ENCODE results near the gene SELENON. TPM values are rescaled to one million over a fixed set of nuclear protein-coding genes. Genes with fewer than 3 reads are reported as not detected.
A peak's percentile ranks its signal among the peaks of the same experiment; 100 is the strongest.

Gene SELENON
- total RNA-seq, 1 donor from 2014 or later, result 146 TPM

GRCh38 chr1:25819491-25820246, 19.7 kb downstream of the SELENON start, which contains the start of gene MTFR1L:
Gene MTFR1L (plus strand): TSS chr1:25819954. CDS start chr1:25823105, 3,151 bp downstream.
- H3K27ac Mint-ChIP-seq (ENCODE audit: unreplicated experiment), result peak within 1 kb of the TSS; percentile 97
- DNase-seq (ENCODE audit: low read depth, low spot score), result peak; percentile 67
- peaks cover 38% of the 10 kb centered on the region for H3K4me1 Mint-ChIP-seq
- H3K27me3 Mint-ChIP-seq (ENCODE audit: low read depth), result peaks cover 11% of the 10 kb centered on the region
- no peaks in the 10 kb centered on the region for H3K9me3 Mint-ChIP-seq
- peak within 1 kb of the TSS; percentile 98 for H3K4me3 Mint-ChIP-seq
- no peaks in the 10 kb centered on the region for H3K36me3 Mint-ChIP-seq (ENCODE audit: low read depth)
- TF ChIP-seq CTCF (conservative IDR thresholded peaks at IDR 0.05), result no peak

DNA sequence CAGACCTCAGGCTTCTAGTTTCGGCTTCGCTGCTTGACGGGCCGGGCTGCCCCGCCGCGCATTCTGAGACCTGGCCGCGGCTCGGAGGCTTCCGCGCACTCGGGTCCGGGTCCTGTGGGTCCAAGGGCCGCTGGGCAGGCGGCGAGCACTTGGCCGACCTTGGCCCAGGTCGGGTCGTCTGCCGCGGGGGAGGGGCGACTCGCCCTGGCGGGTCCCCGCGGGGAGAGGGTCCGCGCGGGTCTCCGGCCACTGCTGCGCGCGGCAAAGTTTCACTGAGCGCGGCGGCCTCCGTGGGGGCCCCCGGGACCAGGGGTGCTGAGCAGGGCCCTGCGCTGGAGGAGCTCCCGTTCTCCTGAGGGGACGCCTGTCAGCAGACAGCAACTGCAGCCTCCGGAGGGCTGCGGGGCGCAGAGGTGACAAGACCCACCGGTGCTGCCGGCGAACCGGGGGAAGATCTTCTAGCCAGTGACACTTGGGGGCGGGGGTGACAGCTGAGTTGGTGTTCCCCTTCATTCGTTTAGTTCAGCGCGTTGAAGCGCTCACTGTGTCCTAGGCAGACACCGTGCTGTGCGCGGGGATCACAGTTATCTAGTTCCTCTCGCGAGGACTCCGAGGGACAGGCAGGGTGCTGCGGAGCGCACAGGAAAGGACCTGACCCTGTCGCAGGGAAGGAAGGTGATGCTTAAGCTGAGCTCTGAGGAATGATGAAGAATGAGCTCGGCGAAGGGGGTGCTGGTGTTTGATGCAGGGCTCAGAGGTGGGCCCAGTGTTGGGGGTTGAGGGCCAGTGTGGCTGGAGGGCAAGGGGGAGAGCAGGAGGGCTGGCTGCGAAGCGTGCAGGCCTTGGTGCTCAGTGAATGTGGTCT, 20.5 kb downstream of the SELENON start:
- no peak for TF ChIP-seq CTCF (conservative IDR thresholded peaks at IDR 0.05)
- Mint-ChIP-seq H3K4me1 (peaks cover 38% of the 10 kb centered on the region), H3K27ac (ENCODE audit: unreplicated experiment) (peak overlapping the region; percentile 95), H3K4me3 (peak overlapping the region; percentile 98), H3K9me3 (no peaks in the 10 kb centered on the region), H3K36me3 (ENCODE audit: low read depth) (no peaks in the 10 kb centered on the region), H3K27me3 (ENCODE audit: low read depth) (peaks cover 11% of the 10 kb centered on the region)
- DNase-seq (ENCODE audit: low read depth, low spot score), result no peak

GRCh38 chr1:25821112-25821476, 21.1 kb downstream of the SELENON start:
- Mint-ChIP-seq H3K9me3 (no peaks in the 10 kb centered on the region), H3K27me3 (ENCODE audit: low read depth) (peaks cover 11% of the 10 kb centered on the region), H3K4me3 (peak overlapping the region; percentile 94), H3K36me3 (ENCODE audit: low read depth) (no peaks in the 10 kb centered on the region), H3K4me1 (peaks cover 38% of the 10 kb centered on the region), H3K27ac (ENCODE audit: unreplicated experiment) (no peak overlapping the region)
- no peak for DNase-seq (ENCODE audit: low read depth, low spot score)
- TF ChIP-seq CTCF (conservative IDR thresholded peaks at IDR 0.05), result no peak

- Mint-ChIP-seq H3K27me3 (ENCODE audit: low read depth) (peaks cover 11% of the 10 kb centered on the region), H3K9me3 (no peaks in the 10 kb centered on the region), H3K4me3 (peak overlapping the region; percentile 94), H3K4me1 (peaks cover 38% of the 10 kb centered on the region), H3K27ac (ENCODE audit: unreplicated experiment) (peak overlapping the region; percentile 21), H3K36me3 (ENCODE audit: low read depth) (no peaks in the 10 kb centered on the region)
- TF ChIP-seq CTCF (conservative IDR thresholded peaks at IDR 0.05), result no peak
- no peak for DNase-seq (ENCODE audit: low read depth, low spot score)
Observed at GRCh38 chr1:25821630-25822091, 21.7 kb downstream of the SELENON start.

GRCh38 chr1:25825605-25826004, 25.6 kb downstream of the SELENON start:
- Mint-ChIP-seq H3K4me3 (peak overlapping the region; percentile 25), H3K36me3 (ENCODE audit: low read depth) (peaks cover 11% of the 10 kb centered on the region), H3K4me1 (peaks cover 18% of the 10 kb centered on the region), H3K9me3 (no peaks in the 10 kb centered on the region), H3K27ac (ENCODE audit: unreplicated experiment) (peak overlapping the region; percentile 27), H3K27me3 (ENCODE audit: low read depth) (peaks cover 5% of the 10 kb centered on the region)
- TF ChIP-seq CTCF (conservative IDR thresholded peaks at IDR 0.05), result no peak
- DNase-seq (ENCODE audit: low read depth, low spot score), result no peak

Measured in neural crest cell (in vitro differentiated cells).